H1 (cell line): Measurements from ENCODE around the gene IL17D. TPM values are rescaled to one million over a fixed set of nuclear protein-coding genes. Genes with fewer than 3 reads are reported as not detected.

ENCODE experiments used
- HDAC2 ChIP-seq, 2 experiments: fragments of 300-600 bp in 1 of 2; sonication (generic) in 1 of 2; IDR thresholded peaks; 2 replicates each; pipeline ENCODE4 v1.6.1; 2011 to 2012; ENCODE audit warnings: low read depth in 2 of 2, low read length in 2 of 2, mild to moderate bottlenecking in 2 of 2, moderate library complexity in 2 of 2, borderline replicate concordance in 1 of 2, inconsistent platforms in 1 of 2
- KDM1A ChIP-seq: fragments of 200-600, 300-600 bp; sonication (generic); IDR thresholded peaks from 2 replicates; pipeline ENCODE4 v1.7.1; 2016; ENCODE audit warnings: mild to moderate bottlenecking, low read length, borderline replicate concordance
- SP2 ChIP-seq: IDR thresholded peaks from 2 replicates; pipeline ENCODE4 v1.6.1; 2012; ENCODE audit warnings: mild to moderate bottlenecking, low read length, inconsistent platforms
- TCF12 ChIP-seq: IDR thresholded peaks from 2 replicates; pipeline ENCODE4 v1.6.1; 2011; ENCODE audit warnings: low read depth, mild to moderate bottlenecking, low read length
- polyA plus RNA-seq, 7 experiments: library from polyadenylated mRNA; depleted of rRNA in 3 of 7; stranded (reverse) in 5 of 7; unstranded in 2 of 7; fragments of >200 nt in 5 of 7; fragments of 200-250 nt in 2 of 7; gene quantifications; 1 replicate in 5 of 7; 2 replicates in 1 of 7; 4 replicates in 1 of 7; pipeline versions ENCODE4 v1.2.1 to v1.2.3, GENCODE V29; 2011 to 2013; ENCODE audit warnings: missing spikeins in 2 of 7, mixed read lengths in 2 of 7
- total RNA-seq: library from RNA; stranded (reverse); fragmentation: NEBNext Ultra II Directional; extraction: Animal tissue kit (Norgen Biotek cat#: 25700); gene quantifications from 2 replicates; pipeline ENCODE4 v1.2.1, GENCODE V29; 2021
- TF ChIP-seq, protein P1 (sequence below): IDR thresholded peaks from 2 replicates; pipeline ENCODE4 v1.6.1; 2011; ENCODE audit warnings: low read depth, mild to moderate bottlenecking, low read length; ENCODE audit not compliant: insufficient read depth
- TF ChIP-seq, protein P2 (sequence below), 3 experiments: IDR thresholded peaks; 1 replicate in 2 of 3; 2 replicates in 1 of 3; pipeline versions ENCODE4 v1.5.1 to v1.6.1; 2011; ENCODE audit warnings: low read length in 3 of 3, mild to moderate bottlenecking in 3 of 3, inconsistent platforms in 2 of 3, low read depth in 1 of 3, moderate library complexity in 1 of 3; ENCODE audit not compliant: insufficient read depth in 1 of 3; ENCODE audit errors: control extremely low read depth in 1 of 3

The IL17D gene
- total and polyA plus RNA-seq, 2 of the 8 experiments (the other 6 are each of a cell fraction or from before 2014, with no cell fraction given) = 0.56 to 0.59 TPM

DNA sequence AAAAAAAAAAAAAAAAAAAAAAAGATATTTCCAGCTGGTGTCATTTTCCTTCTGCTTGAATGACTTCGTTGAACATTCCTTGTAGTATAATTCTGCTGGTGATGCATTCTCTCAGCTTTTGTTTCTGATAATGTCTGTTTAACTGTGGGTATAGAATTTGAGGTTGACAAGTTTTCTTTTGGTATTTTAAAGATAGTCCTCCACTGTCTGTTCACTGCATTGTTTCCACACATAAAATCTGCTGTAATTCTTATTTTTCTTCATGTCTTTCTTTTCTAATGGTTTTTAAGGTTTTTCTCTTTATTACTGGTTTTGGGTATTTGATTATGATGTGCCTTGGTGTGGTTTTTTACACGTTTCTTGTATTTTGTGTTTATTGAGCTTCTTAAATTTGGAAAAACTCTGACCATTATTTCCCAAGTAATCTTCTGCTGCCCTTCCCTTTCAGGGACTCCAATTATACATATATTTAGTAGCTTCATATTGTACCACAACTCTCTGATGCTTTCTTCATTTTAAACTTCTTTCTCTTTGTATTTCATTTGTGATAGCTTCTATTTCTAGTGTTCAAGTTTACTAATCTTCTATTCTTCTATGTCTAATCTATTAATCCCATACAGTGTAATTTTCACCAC lies 63.9 kb downstream of the IL17D start (continued):
- TF ChIP-seq HDAC2 (IDR thresholded peaks at IDR 0.05; ENCODE audit: borderline replicate concordance in 1 of 2, low read depth in 2 of 2, low read length in 2 of 2) (no peak), KDM1A (no peak), SP2 (no peak), TCF12 (no peak)
- TF ChIP-seq, protein P1, sequence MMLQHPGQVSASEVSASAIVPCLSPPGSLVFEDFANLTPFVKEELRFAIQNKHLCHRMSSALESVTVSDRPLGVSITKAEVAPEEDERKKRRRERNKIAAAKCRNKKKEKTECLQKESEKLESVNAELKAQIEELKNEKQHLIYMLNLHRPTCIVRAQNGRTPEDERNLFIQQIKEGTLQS = no peak
- TF ChIP-seq, protein P2, sequence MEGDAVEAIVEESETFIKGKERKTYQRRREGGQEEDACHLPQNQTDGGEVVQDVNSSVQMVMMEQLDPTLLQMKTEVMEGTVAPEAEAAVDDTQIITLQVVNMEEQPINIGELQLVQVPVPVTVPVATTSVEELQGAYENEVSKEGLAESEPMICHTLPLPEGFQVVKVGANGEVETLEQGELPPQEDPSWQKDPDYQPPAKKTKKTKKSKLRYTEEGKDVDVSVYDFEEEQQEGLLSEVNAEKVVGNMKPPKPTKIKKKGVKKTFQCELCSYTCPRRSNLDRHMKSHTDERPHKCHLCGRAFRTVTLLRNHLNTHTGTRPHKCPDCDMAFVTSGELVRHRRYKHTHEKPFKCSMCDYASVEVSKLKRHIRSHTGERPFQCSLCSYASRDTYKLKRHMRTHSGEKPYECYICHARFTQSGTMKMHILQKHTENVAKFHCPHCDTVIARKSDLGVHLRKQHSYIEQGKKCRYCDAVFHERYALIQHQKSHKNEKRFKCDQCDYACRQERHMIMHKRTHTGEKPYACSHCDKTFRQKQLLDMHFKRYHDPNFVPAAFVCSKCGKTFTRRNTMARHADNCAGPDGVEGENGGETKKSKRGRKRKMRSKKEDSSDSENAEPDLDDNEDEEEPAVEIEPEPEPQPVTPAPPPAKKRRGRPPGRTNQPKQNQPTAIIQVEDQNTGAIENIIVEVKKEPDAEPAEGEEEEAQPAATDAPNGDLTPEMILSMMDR (IDR thresholded peaks at IDR 0.05; ENCODE audit: control extremely low read depth in 1 of 3, insufficient read depth in 1 of 3, low read depth in 1 of 3, low read length in 3 of 3) = no peak
